HepG2 (cell line): ENCODE results near the gene ANXA9. TPM values are rescaled to one million over a fixed set of nuclear protein-coding genes. Genes with fewer than 3 reads are reported as not detected.
A peak's percentile ranks its signal among the peaks of the same experiment; 100 is the strongest.

Experiments
- ATF7 ChIP-seq, 2 experiments: fragments of 450-650 bp in 1 of 2; sonication (generic) in 1 of 2; formaldehyde crosslinking in 1 of 2; IDR thresholded peaks; 2 replicates each; pipeline versions ENCODE4 v1.4.0 to v1.6.1; 2016 to 2020; ENCODE audit warnings: antibody characterized with exemption in 1 of 2, mild to moderate bottlenecking in 1 of 2, missing genetic modification reagents in 1 of 2
- CENPT ChIP-seq: sonication (generic); formaldehyde crosslinking; IDR thresholded peaks from 2 replicates; pipeline ENCODE4 v1.8.0; 2022; ENCODE audit warnings: low read depth, mild to moderate bottlenecking, moderate library complexity, missing genetic modification reagents
- CHD2 ChIP-seq: IDR thresholded peaks from 2 replicates; pipeline ENCODE4 v1.6.1; 2011; ENCODE audit warnings: low read depth, low read length, improper control_type of control experiment
- CREBL2 ChIP-seq: sonication (generic); formaldehyde crosslinking; IDR thresholded peaks from 2 replicates; pipeline ENCODE4 v1.8.1; 2023; ENCODE audit warnings: missing genetic modification reagents, mild to moderate bottlenecking, borderline replicate concordance
- CREM ChIP-seq, 2 experiments: sonication (generic) in 1 of 2; formaldehyde crosslinking in 1 of 2; IDR thresholded peaks; 2 replicates each; pipeline versions ENCODE4 v1.4.0 to v1.6.1; 2016 to 2020; ENCODE audit warnings: antibody characterized with exemption in 1 of 2, mild to moderate bottlenecking in 1 of 2, missing genetic modification reagents in 1 of 2
- FOSL2 ChIP-seq: sonication (generic); formaldehyde crosslinking; IDR thresholded peaks from 2 replicates; pipeline ENCODE4 v1.4.0; 2020; ENCODE audit warnings: missing genetic modification reagents
- FOXM1 ChIP-seq: sonication (generic); formaldehyde crosslinking; IDR thresholded peaks from 2 replicates; pipeline ENCODE4 v1.5.0; 2020; ENCODE audit warnings: missing genetic modification reagents
- HOXA5 ChIP-seq: sonication (generic); formaldehyde crosslinking; IDR thresholded peaks from 2 replicates; pipeline ENCODE4 v1.4.0; 2020; ENCODE audit warnings: missing genetic modification reagents
- MAFG ChIP-seq: sonication (generic); formaldehyde crosslinking; IDR thresholded peaks from 2 replicates; pipeline ENCODE4 v1.5.1; 2020; ENCODE audit warnings: mild to moderate bottlenecking, missing genetic modification reagents
- MAX ChIP-seq: IDR thresholded peaks from 2 replicates; pipeline ENCODE4 v1.6.1; 2012; ENCODE audit warnings: inconsistent platforms
- NFIC ChIP-seq: IDR thresholded peaks from 2 replicates; pipeline ENCODE4 v1.6.1; 2012; ENCODE audit warnings: mild to moderate bottlenecking, low read length, inconsistent platforms
- NR0B2 ChIP-seq: sonication (generic); formaldehyde crosslinking; IDR thresholded peaks from 2 replicates; pipeline ENCODE4 v1.4.0; 2020; ENCODE audit warnings: mild to moderate bottlenecking, missing genetic modification reagents
- RBM22 ChIP-seq: fragments of 200-400 bp; formaldehyde crosslinking; optimal IDR thresholded peaks from 2 replicates; pipeline ENCODE3; 2017; ENCODE audit warnings: mild to moderate bottlenecking, low read length, moderate library complexity
- SALL1 ChIP-seq: sonication (generic); formaldehyde crosslinking; IDR thresholded peaks from 2 replicates; pipeline ENCODE4 v1.8.0; 2022; ENCODE audit warnings: mild to moderate bottlenecking, missing genetic modification reagents
- SNAPC4 ChIP-seq: sonication (generic); formaldehyde crosslinking; IDR thresholded peaks from 2 replicates; pipeline ENCODE4 v1.4.0; 2020; ENCODE audit warnings: mild to moderate bottlenecking, missing genetic modification reagents
- ZIK1 ChIP-seq: sonication (generic); formaldehyde crosslinking; IDR thresholded peaks from 2 replicates; pipeline ENCODE4 v1.5.0; 2020; ENCODE audit warnings: mild to moderate bottlenecking, low read depth, missing genetic modification reagents, borderline replicate concordance
- ZNF121 ChIP-seq: sonication (generic); formaldehyde crosslinking; IDR thresholded peaks from 2 replicates; pipeline ENCODE4 v1.5.0; 2020; ENCODE audit warnings: mild to moderate bottlenecking, missing genetic modification reagents
- ZNF124 ChIP-seq: sonication (generic); formaldehyde crosslinking; IDR thresholded peaks from 2 replicates; pipeline ENCODE4 v1.4.0; 2020; ENCODE audit warnings: missing genetic modification reagents
- ZNF687 ChIP-seq: sonication (generic); formaldehyde crosslinking; IDR thresholded peaks from 2 replicates; pipeline ENCODE4 v1.5.1; 2020; ENCODE audit warnings: mild to moderate bottlenecking, missing genetic modification reagents, moderate library complexity
- ZNF777 ChIP-seq: sonication (generic); formaldehyde crosslinking; IDR thresholded peaks from 2 replicates; pipeline ENCODE4 v1.4.0; 2020; ENCODE audit warnings: missing genetic modification reagents
- polyA plus RNA-seq, 8 experiments: library from polyadenylated mRNA; depleted of rRNA in 3 of 8; stranded (reverse) in 7 of 8; unstranded in 1 of 8; fragments of >200 nt; fragmentation: Illumina TruSeq in 4 of 8; extraction: Trizol in 4 of 8; gene quantifications; 2 replicates each; pipeline versions ENCODE4 v1.2.1 to v1.2.3, GENCODE V29; 2011 to 2016; ENCODE audit warnings: low read depth in 4 of 8, missing spikeins in 1 of 8, mixed read lengths in 1 of 8; ENCODE audit not compliant: insufficient read depth in 1 of 8
- total RNA-seq, 5 experiments: library from RNA; depleted of rRNA; stranded (reverse); fragments of >200 nt; fragmentation: Illumina TruSeq; extraction: Trizol; gene quantifications; 2 replicates each; pipeline ENCODE4 v1.2.3, GENCODE V29; 2016; ENCODE audit warnings: low read depth in 1 of 5

ANXA9 gene
- total and polyA plus RNA-seq, 2 of the 13 experiments (the other 11 are each of a cell fraction or from before 2014, with no cell fraction given), result 13.3 to 23.9 TPM

- TF ChIP-seq ZNF687 (CRISPR knock-in tag) (peak; percentile 22; the same call in 1 of the 2 replicates), CREM (IDR thresholded peaks at IDR 0.05) (no peak), CREM (CRISPR knock-in tag; IDR thresholded peaks at IDR 0.05) (no peak), SNAPC4 (CRISPR knock-in tag) (no peak), ZNF121 (CRISPR knock-in tag) (no peak), MAX (0 out of 2 replicates have a peak, but pooled peaks have one; percentile 19), CENPT (CRISPR knock-in tag) (no peak), CREBL2 (CRISPR knock-in tag) (no peak), RBM22 (no peak), MAFG (CRISPR knock-in tag) (no peak), FOSL2 (CRISPR knock-in tag) (peak; percentile 73), NFIC (no peak), NR0B2 (CRISPR knock-in tag) (no peak), HOXA5 (CRISPR knock-in tag) (no peak), ATF7 (IDR thresholded peaks at IDR 0.05) (peak; percentile 58; the same call in 1 of the 2 replicates), ATF7 (CRISPR knock-in tag; IDR thresholded peaks at IDR 0.05) (no peak), ZNF777 (no peak), ZIK1 (CRISPR knock-in tag) (no peak), CHD2 (no peak), SALL1 (CRISPR knock-in tag) (no peak), ZNF124 (CRISPR knock-in tag) (no peak), FOXM1 (CRISPR knock-in tag) (no peak)
Observed at GRCh38 chr1:150985179-150985825, 3.2 kb downstream of the ANXA9 start (continued).
